Neural progenitor cell (in vitro differentiated cells): ENCODE data around the gene RPL29. TPM values are rescaled to one million over a fixed set of nuclear protein-coding genes. Genes with fewer than 3 reads are reported as not detected.

Experiments used
- DNase-seq: peaks from one replicate; pipeline ENCODE4 v3.0.0-alpha.2; 2016; ENCODE audit warnings: low spot score
- H2AFZ ChIP-seq: fragments of 200-600 bp; sonication (generic); replicated peaks from 2 replicates; pipeline ENCODE4 v1.6.1; 2016; ENCODE audit warnings: antibody characterized with exemption
- H3F3A ChIP-seq: fragments of 200-600 bp; sonication (generic); 2 replicates; pipeline ENCODE4 v1.6.1; 2016; ENCODE audit warnings: antibody characterized with exemption, low read depth
- H3K27ac ChIP-seq: fragments of 200-600 bp; sonication (generic); 2 replicates; pipeline ENCODE4 v1.5.1; 2016; ENCODE audit warnings: mild to moderate bottlenecking
- H3K27me3 ChIP-seq: fragments of 200-600 bp; sonication (generic); 2 replicates; pipeline ENCODE4 v1.6.1; 2016; ENCODE audit warnings: mild to moderate bottlenecking, moderate library complexity
- H3K36me3 ChIP-seq: fragments of 200-600 bp; sonication (generic); 2 replicates; pipeline ENCODE4 v1.5.1; 2016
- H3K4me1 ChIP-seq: fragments of 200-600 bp; sonication (generic); 2 replicates; pipeline ENCODE4 v1.6.1; 2016; ENCODE audit warnings: mixed run types
- H3K4me2 ChIP-seq: fragments of 200-600 bp; sonication (generic); 2 replicates; pipeline ENCODE4 v1.6.1; 2016
- H3K4me3 ChIP-seq: fragments of 200-600 bp; sonication (generic); 2 replicates; pipeline ENCODE4 v1.5.1; 2016
- H3K79me2 ChIP-seq: fragments of 200-600 bp; sonication (generic); 2 replicates; pipeline ENCODE4 v1.6.1; 2016; ENCODE audit warnings: low read depth
- H3K9ac ChIP-seq: fragments of 200-600 bp; sonication (generic); 2 replicates; pipeline ENCODE4 v1.6.1; 2016
- H3K9me3 ChIP-seq: fragments of 200-600 bp; sonication (generic); 2 replicates; pipeline ENCODE4 v1.5.1; 2016; ENCODE audit warnings: low read depth
- H4K20me1 ChIP-seq: fragments of 200-600 bp; sonication (generic); 2 replicates; pipeline ENCODE4 v1.6.1; 2016; ENCODE audit warnings: low read depth
- H3K27ac Mint-ChIP-seq: 3 replicates; pipeline ENCODE4 v1.8.0; 2021; ENCODE audit warnings: mixed read lengths
- H3K27me3 Mint-ChIP-seq: 2 replicates; pipeline ENCODE4 v1.8.0; 2022; ENCODE audit warnings: low read depth, mild to moderate bottlenecking, inconsistent platforms, moderate library complexity, mixed read lengths; ENCODE audit not compliant: insufficient read depth
- H3K36me3 Mint-ChIP-seq: 3 replicates; pipeline ENCODE4 v1.8.0; 2021; ENCODE audit warnings: mixed read lengths
- H3K4me1 Mint-ChIP-seq: 3 replicates; pipeline ENCODE4 v1.8.0; 2021; ENCODE audit warnings: mixed read lengths
- H3K4me3 Mint-ChIP-seq: 3 replicates; pipeline ENCODE4 v1.8.0; 2021; ENCODE audit warnings: mild to moderate bottlenecking, moderate library complexity, mixed read lengths
- H3K9me3 Mint-ChIP-seq: 3 replicates; pipeline ENCODE4 v1.8.0; 2020; ENCODE audit warnings: mixed read lengths
- EZH2 ChIP-seq: fragments of 200-600 bp; sonication (generic); IDR thresholded peaks from 2 replicates; pipeline ENCODE4 v1.6.1; 2017; ENCODE audit warnings: antibody characterized with exemption, mild to moderate bottlenecking, moderate library complexity
- EZH2phosphoT487 ChIP-seq: fragments of 200-600 bp; sonication (generic); IDR thresholded peaks from 2 replicates; pipeline ENCODE4 v1.6.1; 2017; ENCODE audit warnings: antibody characterized with exemption
- total RNA-seq: library from RNA; depleted of rRNA; stranded (reverse); fragments of >200 nt; gene quantifications from 2 replicates; pipeline ENCODE4 v1.2.3, GENCODE V29; 2015; ENCODE audit warnings: low replicate concordance
- TF ChIP-seq, protein P1 (sequence below): fragments of 200-600 bp; sonication (generic); IDR thresholded peaks from 2 replicates; pipeline ENCODE4 v1.5.1; 2017; ENCODE audit warnings: antibody characterized with exemption, mild to moderate bottlenecking

Gene RPL29
- total RNA-seq, 1 donor from 2014 or later = 1,431 TPM

DNA sequence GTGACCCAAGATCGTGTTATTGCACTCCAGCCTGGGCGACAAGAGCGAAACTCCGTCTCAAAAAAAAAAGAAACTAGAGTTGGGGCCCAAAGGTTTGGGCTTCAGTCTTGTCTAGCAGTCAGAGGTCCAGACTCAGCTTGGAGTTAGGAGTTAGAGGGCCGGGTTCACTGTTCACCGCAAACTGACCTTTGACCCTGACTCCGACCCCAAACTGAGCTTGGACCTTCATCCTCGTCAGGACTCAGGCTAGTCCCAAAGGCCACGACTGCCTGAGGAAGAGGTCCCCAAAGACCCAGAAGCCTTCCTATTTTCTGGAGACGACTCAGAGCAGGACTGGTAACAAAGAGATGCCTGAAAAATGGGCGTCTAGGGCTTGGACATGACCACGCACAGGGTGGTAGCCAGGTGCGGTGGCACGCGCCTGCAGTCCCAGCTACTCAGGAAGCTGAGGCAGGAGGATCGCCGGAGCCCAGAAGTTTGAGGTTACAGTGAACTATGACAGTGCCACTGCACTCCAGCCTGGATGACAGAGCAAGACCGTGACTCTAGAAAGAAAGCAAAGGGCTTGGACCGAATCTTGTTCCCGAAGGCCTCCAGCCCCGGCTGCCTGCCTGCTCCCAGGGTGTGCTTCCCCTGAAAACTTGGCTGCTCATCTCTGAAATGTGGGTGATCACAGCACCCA, 22.8 kb upstream of the RPL29 start:
- no peak overlapping the region for H3K4me3 Mint-ChIP-seq
- Histone ChIP-seq H4K20me1 (no peaks in the 10 kb centered on the region), H3K27me3 (no peaks in the 10 kb centered on the region), H3K4me1 (peaks cover 21% of the 10 kb centered on the region), H3K79me2 (no peaks in the 10 kb centered on the region), H3K36me3 (no peaks in the 10 kb centered on the region), H3K4me3 (no peak overlapping the region), H3K27ac (no peak overlapping the region), H3K9me3 (no peaks in the 10 kb centered on the region), H3F3A (no peaks in the 10 kb centered on the region), H3K9ac (no peak overlapping the region), H3K4me2 (no peak overlapping the region), H2AFZ (no peak overlapping the region)
- H3K36me3 Mint-ChIP-seq = no peaks in the 10 kb centered on the region
- H3K27me3 Mint-ChIP-seq = peaks cover 9% of the 10 kb centered on the region
- H3K27ac Mint-ChIP-seq = no peak overlapping the region
- peaks cover 29% of the 10 kb centered on the region for H3K4me1 Mint-ChIP-seq
- DNase-seq = no peak
- TF ChIP-seq EZH2 = no peak
- TF ChIP-seq, protein P1, sequence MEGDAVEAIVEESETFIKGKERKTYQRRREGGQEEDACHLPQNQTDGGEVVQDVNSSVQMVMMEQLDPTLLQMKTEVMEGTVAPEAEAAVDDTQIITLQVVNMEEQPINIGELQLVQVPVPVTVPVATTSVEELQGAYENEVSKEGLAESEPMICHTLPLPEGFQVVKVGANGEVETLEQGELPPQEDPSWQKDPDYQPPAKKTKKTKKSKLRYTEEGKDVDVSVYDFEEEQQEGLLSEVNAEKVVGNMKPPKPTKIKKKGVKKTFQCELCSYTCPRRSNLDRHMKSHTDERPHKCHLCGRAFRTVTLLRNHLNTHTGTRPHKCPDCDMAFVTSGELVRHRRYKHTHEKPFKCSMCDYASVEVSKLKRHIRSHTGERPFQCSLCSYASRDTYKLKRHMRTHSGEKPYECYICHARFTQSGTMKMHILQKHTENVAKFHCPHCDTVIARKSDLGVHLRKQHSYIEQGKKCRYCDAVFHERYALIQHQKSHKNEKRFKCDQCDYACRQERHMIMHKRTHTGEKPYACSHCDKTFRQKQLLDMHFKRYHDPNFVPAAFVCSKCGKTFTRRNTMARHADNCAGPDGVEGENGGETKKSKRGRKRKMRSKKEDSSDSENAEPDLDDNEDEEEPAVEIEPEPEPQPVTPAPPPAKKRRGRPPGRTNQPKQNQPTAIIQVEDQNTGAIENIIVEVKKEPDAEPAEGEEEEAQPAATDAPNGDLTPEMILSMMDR = no peak
- no peaks in the 10 kb centered on the region for H3K9me3 Mint-ChIP-seq

DNA sequence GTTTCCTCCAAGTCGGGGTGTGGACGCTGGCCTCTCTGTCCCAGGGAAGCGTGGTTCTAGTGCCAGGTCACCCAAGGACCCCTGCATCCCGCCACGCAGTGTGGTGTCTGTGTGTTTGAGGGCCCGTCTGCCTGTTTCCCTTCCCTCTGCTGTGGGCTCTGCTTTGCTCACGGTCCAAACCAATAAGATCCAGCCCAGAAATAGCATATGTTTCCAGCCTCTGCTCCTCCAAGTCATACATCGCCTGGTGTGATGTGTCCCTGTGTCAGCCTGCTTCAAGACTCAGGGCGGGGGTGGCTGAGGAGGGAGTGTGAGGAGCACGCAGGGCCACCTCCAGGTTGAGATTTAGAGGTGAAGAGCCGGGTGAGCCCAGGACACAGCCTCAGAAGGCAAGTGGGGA, 21.9 kb upstream of the RPL29 start:
- no peaks in the 10 kb centered on the region for H3K36me3 Mint-ChIP-seq
- H4K20me1 ChIP-seq = no peaks in the 10 kb centered on the region
- no peak overlapping the region for H3K4me2 ChIP-seq
- no peak overlapping the region for H2AFZ ChIP-seq
- H3K4me3 Mint-ChIP-seq = no peak overlapping the region
- H3K9ac ChIP-seq = no peak overlapping the region
- H3K36me3 ChIP-seq = no peaks in the 10 kb centered on the region
- H3K27me3 Mint-ChIP-seq = peaks cover 9% of the 10 kb centered on the region
- H3K4me3 ChIP-seq = no peak overlapping the region
- no peak overlapping the region for H3K27ac ChIP-seq
- H3K27me3 ChIP-seq = no peaks in the 10 kb centered on the region
- no peak overlapping the region for H3K27ac Mint-ChIP-seq
- peaks cover 12% of the 10 kb centered on the region for H3K4me1 ChIP-seq
- H3K9me3 ChIP-seq = no peaks in the 10 kb centered on the region
- no peak for DNase-seq
- TF ChIP-seq EZH2phosphoT487 = no peak
- no peak for TF ChIP-seq EZH2
- TF ChIP-seq, protein P1 = no peak
- H3F3A ChIP-seq = no peaks in the 10 kb centered on the region
- no peaks in the 10 kb centered on the region for H3K79me2 ChIP-seq
- peaks cover 20% of the 10 kb centered on the region for H3K4me1 Mint-ChIP-seq
- no peaks in the 10 kb centered on the region for H3K9me3 Mint-ChIP-seq

DNA sequence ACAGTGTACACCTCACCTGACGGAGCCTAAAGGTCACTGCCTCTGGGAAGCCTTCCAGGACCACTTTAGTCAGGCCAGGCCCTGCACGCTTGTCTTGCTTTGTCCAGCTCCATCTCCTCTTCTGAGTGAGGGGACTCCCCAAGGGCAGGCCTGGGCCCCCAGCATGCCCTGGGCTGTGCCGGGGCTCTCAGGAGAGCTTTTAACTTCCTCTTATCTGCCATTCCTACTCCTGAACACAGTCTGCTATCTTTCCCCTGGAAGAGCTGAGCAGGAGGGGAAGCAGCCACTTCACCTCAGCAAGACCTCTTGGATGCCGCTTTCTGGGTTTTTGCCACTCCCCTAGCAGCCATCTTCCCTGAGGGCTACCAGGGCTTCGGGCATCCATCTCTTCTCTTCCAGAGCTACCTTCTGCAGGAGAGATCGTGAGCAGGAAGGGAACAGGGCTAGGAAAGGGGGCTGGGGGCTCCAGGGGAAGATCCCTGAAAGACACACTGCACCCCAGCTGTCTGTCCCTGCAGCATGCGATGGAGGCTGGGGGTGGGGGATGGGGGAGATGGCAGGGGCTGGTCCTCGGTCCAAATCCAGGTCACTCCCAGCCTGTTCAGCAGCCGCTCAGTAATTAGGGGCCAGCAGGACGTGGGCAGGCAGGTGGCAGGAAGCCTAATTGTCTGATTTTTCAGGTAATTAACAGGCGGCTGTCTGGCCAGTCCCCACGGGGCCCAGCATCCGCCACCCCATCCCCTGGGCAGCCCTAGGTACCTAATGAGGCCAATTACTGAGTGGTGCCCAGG, 19.9 kb upstream of the RPL29 start:
- Histone ChIP-seq H3K4me2 (no peak overlapping the region), H3F3A (no peaks in the 10 kb centered on the region), H4K20me1 (no peaks in the 10 kb centered on the region), H3K27me3 (no peaks in the 10 kb centered on the region), H3K4me3 (no peak overlapping the region), H3K36me3 (no peaks in the 10 kb centered on the region), H2AFZ (peak overlapping the region; percentile 72), H3K4me1 (peaks cover 10% of the 10 kb centered on the region), H3K9me3 (no peaks in the 10 kb centered on the region), H3K9ac (no peak overlapping the region), H3K27ac (no peak overlapping the region), H3K79me2 (no peaks in the 10 kb centered on the region)
- peaks cover 12% of the 10 kb centered on the region for H3K4me1 Mint-ChIP-seq
- peak overlapping the region; percentile 98 for H3K27ac Mint-ChIP-seq
- no peak for DNase-seq
- H3K27me3 Mint-ChIP-seq = peaks cover 16% of the 10 kb centered on the region
- no peak overlapping the region for H3K4me3 Mint-ChIP-seq
- no peaks in the 10 kb centered on the region for H3K36me3 Mint-ChIP-seq
- peaks cover 2% of the 10 kb centered on the region for H3K9me3 Mint-ChIP-seq
- no peak for TF ChIP-seq EZH2phosphoT487
- no peak for TF ChIP-seq EZH2
- TF ChIP-seq, protein P1 = no peak
